IPS-18c (cell line): Measurements from ENCODE around the gene FAM83G.
"Not testable (repeated sequence)": the region's sequence is repeated elsewhere in the genome, so short reads cannot be mapped to it uniquely, and the experiment has no call there.

Experiments
- H3K4me3 ChIP-seq: 2 replicates; pipeline ENCODE4 v1.7.0; 2013; ENCODE audit warnings: low read depth, mild to moderate bottlenecking, low read length, moderate library complexity; ENCODE audit not compliant: insufficient read depth
- H3K9me3 ChIP-seq: one replicate; pipeline ENCODE4 v1.6.1; 2013; ENCODE audit warnings: mild to moderate bottlenecking, low read length, moderate library complexity; ENCODE audit not compliant: control insufficient read depth, insufficient read depth

The FAM83G gene

DNA sequence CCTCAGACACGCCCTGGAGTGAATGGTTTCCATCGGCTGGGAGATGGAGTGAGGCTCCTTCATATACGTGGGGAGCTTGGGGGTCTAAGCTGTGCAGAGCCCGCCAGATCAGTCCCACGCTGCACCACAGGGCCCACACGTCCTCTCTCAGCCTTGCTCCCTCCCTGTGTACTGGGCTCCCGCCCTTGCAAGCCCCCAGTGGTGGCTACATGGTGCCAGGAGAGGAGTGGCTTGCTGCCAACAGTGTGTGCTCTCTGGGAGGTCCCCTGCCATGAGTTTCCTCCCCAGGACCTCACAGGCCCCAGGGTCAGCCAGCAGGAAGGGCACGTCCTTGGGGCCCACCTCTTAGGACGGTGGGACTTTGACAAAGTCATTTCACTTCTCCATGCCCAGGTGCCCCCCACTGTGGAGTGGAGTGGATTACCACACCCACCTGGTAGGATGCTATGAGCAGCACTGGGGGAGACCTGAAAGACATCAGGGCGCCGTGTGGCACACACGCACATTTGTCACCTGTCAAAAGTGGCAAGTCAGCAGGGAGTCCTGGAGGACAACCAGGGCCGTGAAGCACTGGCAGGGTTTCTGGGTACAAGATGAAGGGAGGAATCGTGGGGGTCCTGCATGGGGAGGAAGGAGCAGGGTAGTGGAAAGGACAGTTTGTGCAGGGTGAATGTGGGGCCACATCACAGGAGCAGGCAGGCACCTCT is 38.9 kb downstream of the FAM83G start:
- Histone ChIP-seq H3K9me3 (no peaks in the 10 kb centered on the region), H3K4me3 (no peak overlapping the region)

DNA sequence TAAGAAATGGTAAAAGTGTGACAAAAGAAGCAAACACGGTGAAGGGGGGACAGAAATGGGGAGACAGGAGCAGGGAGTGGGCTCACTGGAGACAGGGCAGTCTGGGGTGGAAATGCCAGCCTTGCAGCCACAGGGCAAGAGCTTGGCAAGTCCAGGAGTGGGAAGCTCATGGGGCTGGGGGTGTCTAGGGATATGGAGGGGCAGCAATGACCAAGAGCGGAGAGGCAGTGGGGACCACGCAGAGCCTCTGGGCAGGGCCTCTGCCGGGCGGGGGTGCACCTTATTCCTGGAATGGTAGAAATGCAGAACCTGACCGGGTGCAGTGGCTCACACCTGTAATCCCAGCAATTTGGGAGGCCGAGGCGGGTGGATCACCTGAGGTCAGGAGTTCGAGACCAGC is 40.0 kb downstream of the FAM83G start:
- H3K4me3 ChIP-seq = no peak overlapping the region
- H3K9me3 ChIP-seq = no peaks in the 10 kb centered on the region

DNA sequence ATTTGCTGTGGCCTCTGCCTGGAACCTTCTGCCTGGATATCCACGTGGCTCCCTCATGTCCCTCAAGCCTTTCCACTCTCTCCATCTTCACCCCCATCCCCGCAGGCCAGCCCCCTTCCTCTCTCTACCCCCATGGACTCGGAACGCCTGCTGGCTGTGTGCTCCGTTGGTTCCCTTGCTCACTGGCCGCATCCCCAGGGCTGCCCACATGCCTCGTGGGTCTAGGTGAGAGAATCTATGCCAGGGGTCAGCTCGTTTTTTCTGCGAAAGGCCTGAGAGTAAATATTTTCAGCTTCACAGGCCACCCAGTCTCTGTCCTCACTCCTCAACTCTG is 40.6 kb downstream of the FAM83G start:
- no peak overlapping the region for H3K4me3 ChIP-seq
- no peaks in the 10 kb centered on the region for H3K9me3 ChIP-seq

GRCh38 chr17:18963126-18964017 is 41.2 kb downstream of the FAM83G start:
- H3K4me3 ChIP-seq = no peak overlapping the region
- H3K9me3 ChIP-seq = no peaks in the 10 kb centered on the region

DNA sequence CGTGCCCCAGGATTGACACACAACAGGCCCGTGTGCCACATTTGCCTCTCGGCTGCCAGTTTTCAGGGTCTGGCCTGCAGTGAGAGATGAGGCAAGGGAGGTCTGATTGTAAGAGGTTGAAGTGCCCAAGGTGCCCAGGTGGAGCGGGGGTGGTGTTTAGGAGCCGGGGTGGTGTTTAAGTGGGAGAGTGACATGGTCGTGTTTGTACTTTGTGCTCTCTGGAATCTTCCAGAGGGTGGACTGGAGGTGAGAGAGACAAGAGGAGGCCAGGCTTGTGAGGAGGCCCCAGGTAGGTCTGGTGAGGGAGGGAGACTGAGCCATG is 42.1 kb downstream of the FAM83G start:
- no peak overlapping the region for H3K4me3 ChIP-seq
- H3K9me3 ChIP-seq = no peaks in the 10 kb centered on the region

GRCh38 chr17:18961634-18962493 is 42.7 kb downstream of the FAM83G start:
- H3K9me3 ChIP-seq = no peaks in the 10 kb centered on the region
- no peak overlapping the region for H3K4me3 ChIP-seq

DNA sequence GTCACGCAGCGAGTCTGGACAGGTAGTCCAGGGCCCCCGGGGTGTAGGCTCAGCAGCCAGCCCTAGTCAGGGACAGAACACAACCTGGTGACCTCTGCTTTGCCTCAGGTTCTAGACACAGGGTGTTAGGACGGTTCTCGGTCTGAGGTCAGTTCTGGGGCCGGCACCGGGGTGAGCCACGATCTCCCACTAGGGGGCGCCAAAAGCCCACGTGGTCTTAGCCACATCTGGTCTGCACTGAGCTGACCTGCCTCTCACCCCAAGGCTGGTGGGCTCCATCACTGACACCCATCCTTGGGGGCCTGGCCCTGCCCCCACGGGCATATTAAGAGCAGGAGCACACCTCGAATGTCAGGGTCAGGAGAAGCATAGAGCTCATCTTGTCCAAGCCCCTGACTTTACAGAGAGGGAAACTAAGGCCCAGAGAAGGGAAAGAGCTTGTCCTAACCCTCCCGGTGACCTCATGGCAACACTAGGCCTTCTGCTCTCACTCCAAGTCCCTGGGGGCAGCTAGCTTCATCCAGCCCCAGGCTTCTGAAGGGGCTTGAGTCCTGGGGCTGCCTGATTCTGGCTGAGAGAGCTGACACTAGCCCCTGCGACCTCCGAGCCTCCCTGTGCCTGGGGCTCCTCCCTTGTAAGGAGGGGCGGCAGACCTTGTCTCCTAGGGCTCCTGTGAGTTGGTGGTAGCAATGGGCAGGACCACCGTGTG is 43.6 kb downstream of the FAM83G start:
- H3K9me3 ChIP-seq = no peaks in the 10 kb centered on the region
- H3K4me3 ChIP-seq = no peak overlapping the region

- no peaks in the 10 kb centered on the region for H3K9me3 ChIP-seq
- H3K4me3 ChIP-seq = no peak overlapping the region
Measured at GRCh38 chr17:18960241-18960665, 44.3 kb downstream of the FAM83G start.

DNA sequence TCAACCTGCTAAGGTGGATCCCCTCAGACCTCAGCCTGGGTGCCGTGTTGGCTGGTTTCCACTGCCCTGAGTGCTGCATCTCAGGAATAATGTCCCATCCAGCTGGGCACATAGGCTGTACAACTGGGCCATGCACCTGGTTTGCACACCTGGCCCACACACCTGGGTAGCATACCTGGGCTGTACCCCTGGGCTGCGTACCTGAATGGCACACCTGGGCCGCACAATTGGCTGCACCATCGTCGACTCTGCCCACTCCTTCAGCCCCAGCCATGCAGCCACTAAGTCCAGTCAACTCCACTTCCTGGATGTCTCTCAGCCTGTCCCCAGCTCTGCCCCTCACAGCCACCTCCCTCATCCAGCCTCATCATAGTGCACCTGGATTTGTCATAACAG is 44.7 kb downstream of the FAM83G start:
- Histone ChIP-seq H3K4me3 (no peak overlapping the region), H3K9me3 (no peaks in the 10 kb centered on the region)

GRCh38 chr17:18959071-18959844 is 45.3 kb downstream of the FAM83G start:
- no peak overlapping the region for H3K4me3 ChIP-seq

DNA sequence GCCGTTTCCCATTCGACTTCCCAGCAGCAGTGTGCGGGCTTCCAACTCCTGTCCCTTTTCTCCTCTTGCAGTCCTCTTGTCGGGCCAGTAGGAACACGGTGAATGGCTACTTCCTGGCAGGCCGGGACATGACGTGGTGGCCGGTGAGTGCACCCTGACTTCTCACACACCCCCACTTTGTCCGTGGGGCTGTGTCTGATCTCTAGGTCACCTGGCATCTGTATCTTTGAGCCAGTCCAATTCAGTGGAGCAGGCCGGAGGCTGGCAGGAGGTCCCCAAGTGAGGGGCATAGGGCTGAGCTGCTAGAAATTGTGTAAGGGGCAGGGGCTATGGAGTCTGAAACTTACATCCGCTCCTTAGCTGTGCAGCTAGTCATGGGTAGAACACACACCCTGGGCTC is 46.0 kb downstream of the FAM83G start:
- no peak overlapping the region for H3K4me3 ChIP-seq
- H3K9me3 ChIP-seq = no peaks in the 10 kb centered on the region

More at GRCh38 chr17:18959071-18959844, 45.3 kb downstream of the FAM83G start:
- no peaks in the 10 kb centered on the region for H3K9me3 ChIP-seq

GRCh38 chr17:18957831-18958230 is 46.7 kb downstream of the FAM83G start:
- Histone ChIP-seq H3K9me3 (no peaks in the 10 kb centered on the region), H3K4me3 (no peak overlapping the region)

- Histone ChIP-seq H3K4me3 (no peak overlapping the region), H3K9me3 (no peaks in the 10 kb centered on the region)
Measured at GRCh38 chr17:18956581-18956980, 48.0 kb downstream of the FAM83G start.

DNA sequence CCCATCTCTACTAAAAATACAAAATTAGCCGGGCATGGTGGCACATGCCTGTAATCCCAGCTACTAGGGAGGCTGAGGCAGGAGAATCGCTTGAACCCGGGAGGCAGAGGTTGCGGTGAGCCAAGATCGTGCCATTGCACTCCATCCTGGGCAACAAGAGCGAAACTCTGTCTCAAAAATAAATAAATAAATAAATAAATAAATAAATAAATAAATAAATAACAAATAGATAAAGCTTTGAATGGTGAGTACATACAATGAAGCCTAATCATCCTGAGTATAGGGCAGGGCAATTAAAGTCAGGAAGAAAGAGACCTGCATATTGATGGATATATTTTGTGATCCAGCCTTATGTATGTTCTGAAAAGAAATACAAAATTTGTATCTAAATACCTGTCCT is 48.5 kb downstream of the FAM83G start:
- H3K4me3 ChIP-seq, H3K9me3 ChIP-seq: not testable (repeated sequence)

DNA sequence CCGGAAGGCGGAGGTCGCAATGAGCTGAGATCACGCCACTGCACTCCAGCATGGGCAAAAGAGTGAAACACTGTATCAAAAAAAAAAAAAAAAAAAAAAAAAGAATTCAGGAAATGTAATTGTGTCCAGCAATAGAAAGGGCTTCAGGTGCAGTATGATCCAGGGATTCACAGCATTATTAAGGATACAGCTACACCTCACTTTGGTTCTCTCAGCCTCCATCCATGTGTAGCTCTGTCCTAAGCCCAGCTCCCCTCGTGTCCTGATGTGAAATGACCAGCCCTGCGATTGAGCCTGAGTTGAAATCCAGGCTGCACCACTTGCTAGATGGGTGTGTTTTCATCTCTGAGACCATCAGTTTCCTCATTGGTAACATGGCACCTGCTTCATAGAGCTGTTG is 49.6 kb downstream of the FAM83G start:
- no peaks in the 10 kb centered on the region for H3K9me3 ChIP-seq
- no peak overlapping the region for H3K4me3 ChIP-seq

DNA sequence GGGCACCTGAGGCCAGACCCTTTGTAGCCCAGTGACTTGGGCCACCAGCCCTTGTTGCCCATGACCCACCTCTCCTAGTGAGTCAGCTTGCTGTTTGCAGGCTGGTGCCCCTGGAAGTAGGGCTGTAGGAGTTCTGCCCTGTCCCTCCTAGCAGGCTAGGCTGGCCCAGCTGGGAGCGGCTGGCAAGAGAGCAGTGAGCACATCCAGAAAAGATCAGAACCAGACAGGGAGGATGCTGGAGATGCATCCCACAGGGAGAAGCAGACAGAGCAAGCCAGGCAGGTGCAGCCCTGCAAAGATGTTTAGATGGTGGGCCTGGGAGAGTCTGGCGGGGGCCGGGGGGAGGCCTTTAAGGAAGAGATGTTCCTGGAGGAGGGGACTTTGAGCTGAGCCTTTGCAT is 50.2 kb downstream of the FAM83G start:
- Histone ChIP-seq H3K4me3 (no peak overlapping the region), H3K9me3 (no peaks in the 10 kb centered on the region)
